Measurements from ENCODE around the gene ANKRD9. TPM values are rescaled to one million over a fixed set of nuclear protein-coding genes. Genes with fewer than 3 reads are reported as not detected.

ANKRD9 gene
- total and polyA plus RNA-seq, 2 donors (not counting 3 experiments of a cell fraction or from before 2014, with no cell fraction given) = 21.0 to 24.6 TPM

DNA sequence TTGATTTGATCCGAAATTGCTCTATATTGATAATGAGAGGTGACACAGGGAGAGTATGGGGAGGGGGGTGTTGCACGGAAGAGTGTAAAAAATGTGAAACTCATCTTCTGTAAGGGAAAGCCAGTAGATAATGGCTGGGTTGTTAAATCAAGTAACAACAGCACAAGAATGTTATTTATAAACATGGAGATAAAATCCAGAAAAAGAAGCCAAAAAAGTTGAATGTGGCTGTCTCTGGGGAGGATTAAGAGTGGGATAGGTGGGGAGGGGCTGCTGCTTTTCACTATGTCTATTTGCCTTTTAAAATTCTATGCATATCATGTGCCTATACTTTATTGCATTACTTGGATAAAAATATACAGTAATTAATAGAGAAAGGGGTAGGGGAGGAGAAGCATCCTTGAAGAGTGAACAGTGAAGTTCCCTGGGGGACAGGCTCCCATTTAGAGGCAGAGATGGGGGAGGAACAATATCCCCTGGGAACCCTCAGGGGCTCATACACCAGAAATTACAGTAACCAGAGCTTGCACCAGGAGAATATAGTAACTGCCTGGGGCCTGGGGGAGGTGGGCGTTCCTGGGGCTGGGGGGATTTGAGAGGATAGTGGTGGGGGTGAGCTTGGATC is 39.2 kb upstream of the ANKRD9 start:
- DNase-seq (ENCODE audit: low read depth, low spot score) (no peak), FAIRE-seq (no peak)
- Histone ChIP-seq H3K4me1 (ENCODE audit: control insufficient read depth, extremely low read depth, insufficient read depth, low read length) (no peaks in the 10 kb centered on the region), H3K4me3 (replicated peaks in 1 of 3; ENCODE audit: insufficient read depth in 1 of 3, low read depth in 1 of 3, low read length in 3 of 3) (no peak overlapping the region), H4K20me1 (replicated peaks; ENCODE audit: control insufficient read depth, extremely low read depth, insufficient read depth, low read length) (no peaks in the 10 kb centered on the region), H3K79me2 (ENCODE audit: control insufficient read depth, insufficient read depth, low read length) (no peaks in the 10 kb centered on the region), H3K27me3 (ENCODE audit: control insufficient read depth in 2 of 2, insufficient read depth in 2 of 2, low read length in 2 of 2) (peaks cover 20 to 21% of the 10 kb centered on the region in 2 experiments), H3K9me3 (replicated peaks; ENCODE audit: control insufficient read depth, insufficient read depth, low read length) (no peaks in the 10 kb centered on the region), H2AFZ (ENCODE audit: low read depth, low read length) (no peak overlapping the region), H3K9me1 (replicated peaks; ENCODE audit: control insufficient read depth, extremely low read depth, insufficient read depth, low read length) (no peaks in the 10 kb centered on the region), H3K36me3 (ENCODE audit: control insufficient read depth in 2 of 2, extremely low read depth in 1 of 2, insufficient read depth in 2 of 2, low read length in 2 of 2) (no peaks in the 10 kb centered on the region), H3K4me2 (ENCODE audit: insufficient read depth, low read length) (no peak overlapping the region), H3K27ac (ENCODE audit: insufficient read depth, low read depth, low read length) (no peak overlapping the region), H3K9ac (replicated peaks; ENCODE audit: extremely low read depth, insufficient read depth, low read length) (no peak overlapping the region)
- ChIA-PET POLR2A (no interaction called here), CTCF (interaction anchor here (0.6 to 1.4 kb wide), 5 partner anchors 12 to 106 kb away, joined by 3 to 6 read pairs (median 3); no protein-coding TSS in a partner anchor)
- dilution Hi-C loops (cut with MboI; ENCODE audit: extremely low pct_ligation_motif_present, low sequenced_read_pairs) = no loop called here
- intact Hi-C loops (cut with micrococcal nuclease) = no loop called here
- no peak for TF ChIP-seq EZH2 (IDR thresholded peaks at IDR 0.05; ENCODE audit: borderline replicate concordance, low read depth, low read length, severe bottlenecking)
- no peak for TF ChIP-seq JUN (IDR thresholded peaks at IDR 0.05; ENCODE audit: borderline replicate concordance, insufficient read depth, insufficient read length, low read depth)
- TF ChIP-seq FOS (IDR thresholded peaks at IDR 0.05; ENCODE audit: borderline replicate concordance, insufficient read depth, low read length) = no peak
- no peak for TF ChIP-seq GATA2 (IDR thresholded peaks at IDR 0.05; ENCODE audit: insufficient read depth, insufficient read length, low read depth, low read length)
- no TSS peak for BruUV-seq (replicated peaks)

GRCh38 chr14:102545461-102546265 is 36.1 kb upstream of the ANKRD9 start:
- dilution Hi-C loops (cut with MboI; ENCODE audit: extremely low pct_ligation_motif_present, low sequenced_read_pairs) (no loop called here), intact Hi-C loops (cut with micrococcal nuclease) (no loop called here)
- no peak for FAIRE-seq
- no peak overlapping the region for H3K4me3 ChIP-seq (replicated peaks in 1 of 3; ENCODE audit: insufficient read depth in 1 of 3, low read depth in 1 of 3, low read length in 3 of 3)
- H3K4me1 ChIP-seq (ENCODE audit: control insufficient read depth, extremely low read depth, insufficient read depth, low read length) = no peaks in the 10 kb centered on the region
- BruUV-seq (replicated peaks) = no TSS peak
- H3K9me1 ChIP-seq (replicated peaks; ENCODE audit: control insufficient read depth, extremely low read depth, insufficient read depth, low read length) = no peaks in the 10 kb centered on the region
- H3K79me2 ChIP-seq (ENCODE audit: control insufficient read depth, insufficient read depth, low read length) = no peaks in the 10 kb centered on the region
- H3K9me3 ChIP-seq (replicated peaks; ENCODE audit: control insufficient read depth, insufficient read depth, low read length) = no peaks in the 10 kb centered on the region
- H3K9ac ChIP-seq (replicated peaks; ENCODE audit: extremely low read depth, insufficient read depth, low read length) = no peak overlapping the region
- H3K27ac ChIP-seq (ENCODE audit: insufficient read depth, low read depth, low read length) = no peak overlapping the region
- no peaks in the 10 kb centered on the region for H3K36me3 ChIP-seq (ENCODE audit: control insufficient read depth in 2 of 2, extremely low read depth in 1 of 2, insufficient read depth in 2 of 2, low read length in 2 of 2)
- H3K27me3 ChIP-seq (ENCODE audit: control insufficient read depth in 2 of 2, insufficient read depth in 2 of 2, low read length in 2 of 2) = peaks cover 21% of the 10 kb centered on the region in 2 experiments
- H3K4me2 ChIP-seq (ENCODE audit: insufficient read depth, low read length) = no peak overlapping the region
- no peak overlapping the region for H2AFZ ChIP-seq (ENCODE audit: low read depth, low read length)
- TF ChIP-seq, protein P1, sequence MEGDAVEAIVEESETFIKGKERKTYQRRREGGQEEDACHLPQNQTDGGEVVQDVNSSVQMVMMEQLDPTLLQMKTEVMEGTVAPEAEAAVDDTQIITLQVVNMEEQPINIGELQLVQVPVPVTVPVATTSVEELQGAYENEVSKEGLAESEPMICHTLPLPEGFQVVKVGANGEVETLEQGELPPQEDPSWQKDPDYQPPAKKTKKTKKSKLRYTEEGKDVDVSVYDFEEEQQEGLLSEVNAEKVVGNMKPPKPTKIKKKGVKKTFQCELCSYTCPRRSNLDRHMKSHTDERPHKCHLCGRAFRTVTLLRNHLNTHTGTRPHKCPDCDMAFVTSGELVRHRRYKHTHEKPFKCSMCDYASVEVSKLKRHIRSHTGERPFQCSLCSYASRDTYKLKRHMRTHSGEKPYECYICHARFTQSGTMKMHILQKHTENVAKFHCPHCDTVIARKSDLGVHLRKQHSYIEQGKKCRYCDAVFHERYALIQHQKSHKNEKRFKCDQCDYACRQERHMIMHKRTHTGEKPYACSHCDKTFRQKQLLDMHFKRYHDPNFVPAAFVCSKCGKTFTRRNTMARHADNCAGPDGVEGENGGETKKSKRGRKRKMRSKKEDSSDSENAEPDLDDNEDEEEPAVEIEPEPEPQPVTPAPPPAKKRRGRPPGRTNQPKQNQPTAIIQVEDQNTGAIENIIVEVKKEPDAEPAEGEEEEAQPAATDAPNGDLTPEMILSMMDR (IDR thresholded peaks at IDR 0.05; ENCODE audit: extremely low read depth in 1 of 2, insufficient read depth in 1 of 2, low read depth in 1 of 2, low read length in 2 of 2) = no peak
- TF ChIP-seq POLR2AphosphoS5 (IDR thresholded peaks at IDR 0.05; ENCODE audit: insufficient read depth, low read depth, low read length) = no peak
- no peak for TF ChIP-seq JUN (IDR thresholded peaks at IDR 0.05; ENCODE audit: borderline replicate concordance, insufficient read depth, insufficient read length, low read depth)
- no peak for TF ChIP-seq POLR2A (IDR thresholded peaks at IDR 0.05; ENCODE audit: low read depth, low read length)
- no peak for TF ChIP-seq GATA2 (IDR thresholded peaks at IDR 0.05; ENCODE audit: insufficient read depth, insufficient read length, low read depth, low read length)
- TF ChIP-seq EZH2 (IDR thresholded peaks at IDR 0.05; ENCODE audit: borderline replicate concordance, low read depth, low read length, severe bottlenecking) = no peak
- no peak for TF ChIP-seq MYC (IDR thresholded peaks at IDR 0.05; ENCODE audit: low read depth, low read length)
- TF ChIP-seq MAX (IDR thresholded peaks at IDR 0.05; ENCODE audit: insufficient read depth, insufficient read length) = no peak
- no peak for TF ChIP-seq FOS (IDR thresholded peaks at IDR 0.05; ENCODE audit: borderline replicate concordance, insufficient read depth, low read length)
- ChIA-PET POLR2A (no interaction called here), CTCF (no interaction called here)
- no peak for DNase-seq (ENCODE audit: low read depth, low spot score)
- no peaks in the 10 kb centered on the region for H4K20me1 ChIP-seq (replicated peaks; ENCODE audit: control insufficient read depth, extremely low read depth, insufficient read depth, low read length)
